GM06990 (cell line): ENCODE measurements around the gene FNIP2.
"Not testable (repeated sequence)": the region's sequence is repeated elsewhere in the genome, so short reads cannot be mapped to it uniquely, and the experiment has no call there.

Experiments used
- DNase-seq: peaks from one replicate; pipeline ENCODE4 v3.0.0-alpha.2; 2011; ENCODE audit not compliant: insufficient read length; ENCODE audit errors: extremely low read depth
- H3K27me3 ChIP-seq: replicated peaks from 2 replicates; pipeline ENCODE4 v1.6.0; 2011; ENCODE audit warnings: low read length; ENCODE audit not compliant: control insufficient read depth, insufficient read depth
- H3K36me3 ChIP-seq: 2 replicates; pipeline ENCODE4 v1.5.1; 2011; ENCODE audit warnings: low read length; ENCODE audit not compliant: control insufficient read depth, insufficient read depth
- H3K4me3 ChIP-seq: replicated peaks from 2 replicates; pipeline ENCODE4 v1.5.1; 2011; ENCODE audit warnings: low read depth, mild to moderate bottlenecking, control low read depth, low read length
- TF ChIP-seq, protein P1 (sequence below): IDR thresholded peaks from 2 replicates; pipeline ENCODE4 v1.5.1; 2011; ENCODE audit warnings: low read length, control low read depth, mild to moderate bottlenecking, inconsistent platforms; ENCODE audit not compliant: insufficient read depth, poor library complexity, severe bottlenecking

Gene FNIP2

GRCh38 chr4:158891256-158891655 is 122.4 kb downstream of the FNIP2 start:
- Histone ChIP-seq H3K36me3 (no peaks in the 10 kb centered on the region), H3K4me3 (no peak overlapping the region), H3K27me3 (no peaks in the 10 kb centered on the region)
- TF ChIP-seq, protein P1, sequence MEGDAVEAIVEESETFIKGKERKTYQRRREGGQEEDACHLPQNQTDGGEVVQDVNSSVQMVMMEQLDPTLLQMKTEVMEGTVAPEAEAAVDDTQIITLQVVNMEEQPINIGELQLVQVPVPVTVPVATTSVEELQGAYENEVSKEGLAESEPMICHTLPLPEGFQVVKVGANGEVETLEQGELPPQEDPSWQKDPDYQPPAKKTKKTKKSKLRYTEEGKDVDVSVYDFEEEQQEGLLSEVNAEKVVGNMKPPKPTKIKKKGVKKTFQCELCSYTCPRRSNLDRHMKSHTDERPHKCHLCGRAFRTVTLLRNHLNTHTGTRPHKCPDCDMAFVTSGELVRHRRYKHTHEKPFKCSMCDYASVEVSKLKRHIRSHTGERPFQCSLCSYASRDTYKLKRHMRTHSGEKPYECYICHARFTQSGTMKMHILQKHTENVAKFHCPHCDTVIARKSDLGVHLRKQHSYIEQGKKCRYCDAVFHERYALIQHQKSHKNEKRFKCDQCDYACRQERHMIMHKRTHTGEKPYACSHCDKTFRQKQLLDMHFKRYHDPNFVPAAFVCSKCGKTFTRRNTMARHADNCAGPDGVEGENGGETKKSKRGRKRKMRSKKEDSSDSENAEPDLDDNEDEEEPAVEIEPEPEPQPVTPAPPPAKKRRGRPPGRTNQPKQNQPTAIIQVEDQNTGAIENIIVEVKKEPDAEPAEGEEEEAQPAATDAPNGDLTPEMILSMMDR = no peak
- no peak for DNase-seq

DNA sequence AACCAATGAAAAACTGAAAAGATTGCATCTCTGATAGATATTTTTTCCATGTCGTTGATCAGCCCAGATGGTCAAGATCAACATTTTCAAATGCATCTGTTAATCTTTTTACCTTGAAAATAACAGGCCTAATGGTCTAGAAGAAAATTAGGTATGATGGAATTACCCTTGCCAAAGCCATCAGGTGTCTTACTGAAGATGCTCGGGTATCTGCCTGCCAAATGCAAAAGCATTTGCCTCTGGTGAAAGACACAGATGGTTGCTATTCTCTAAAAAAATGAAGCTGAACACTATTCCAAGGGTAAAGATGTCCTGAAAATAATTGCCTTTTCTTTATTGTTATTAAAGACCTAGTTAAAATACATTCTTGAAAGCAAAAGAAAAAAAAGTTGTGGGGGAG is 126.0 kb downstream of the FNIP2 start:
- H3K27me3 ChIP-seq = no peaks in the 10 kb centered on the region
- H3K36me3 ChIP-seq = no peaks in the 10 kb centered on the region
- DNase-seq = no peak
- H3K4me3 ChIP-seq = no peak overlapping the region
- TF ChIP-seq, protein P1 = no peak

DNA sequence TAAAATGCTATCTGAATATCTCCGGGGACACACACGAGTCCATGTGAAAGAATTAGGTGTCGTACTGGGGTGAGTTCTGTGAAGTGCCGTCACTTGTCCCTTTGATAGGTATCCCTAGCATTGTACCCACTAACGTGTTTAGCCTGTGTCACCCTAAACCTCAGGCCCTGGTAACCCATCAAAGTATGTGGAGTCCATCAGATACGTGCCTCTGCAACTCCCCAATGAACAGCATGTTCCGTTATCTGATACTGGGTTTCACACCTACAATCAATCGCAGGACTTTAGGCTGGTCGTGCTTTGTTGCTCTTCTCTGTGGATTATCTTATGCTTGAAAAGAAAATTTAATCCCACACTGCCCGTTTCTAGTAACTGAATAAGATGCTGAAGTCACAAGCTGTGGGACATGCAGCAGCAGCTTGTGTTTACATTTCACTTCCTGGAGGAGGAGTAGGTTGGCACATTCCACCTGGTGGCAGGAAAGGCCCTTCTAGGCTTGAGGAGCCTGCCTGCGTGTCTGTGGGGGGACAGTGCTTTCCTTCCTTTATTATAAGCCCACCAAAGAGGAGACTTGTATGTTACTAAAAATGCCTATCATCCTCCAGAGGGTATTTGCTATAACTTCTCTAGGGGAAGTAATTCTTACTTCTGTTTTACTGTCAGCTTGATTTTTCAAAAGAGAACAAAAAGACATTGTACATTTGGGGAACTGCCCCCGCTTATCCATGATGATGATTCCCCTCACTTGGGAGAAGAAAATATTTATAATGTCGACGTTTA is 127.2 kb downstream of the FNIP2 start:
- TF ChIP-seq, protein P1 = peak; percentile 6
- H3K27me3 ChIP-seq = no peaks in the 10 kb centered on the region
- no peak for DNase-seq
- no peak overlapping the region for H3K4me3 ChIP-seq
- no peaks in the 10 kb centered on the region for H3K36me3 ChIP-seq

DNA sequence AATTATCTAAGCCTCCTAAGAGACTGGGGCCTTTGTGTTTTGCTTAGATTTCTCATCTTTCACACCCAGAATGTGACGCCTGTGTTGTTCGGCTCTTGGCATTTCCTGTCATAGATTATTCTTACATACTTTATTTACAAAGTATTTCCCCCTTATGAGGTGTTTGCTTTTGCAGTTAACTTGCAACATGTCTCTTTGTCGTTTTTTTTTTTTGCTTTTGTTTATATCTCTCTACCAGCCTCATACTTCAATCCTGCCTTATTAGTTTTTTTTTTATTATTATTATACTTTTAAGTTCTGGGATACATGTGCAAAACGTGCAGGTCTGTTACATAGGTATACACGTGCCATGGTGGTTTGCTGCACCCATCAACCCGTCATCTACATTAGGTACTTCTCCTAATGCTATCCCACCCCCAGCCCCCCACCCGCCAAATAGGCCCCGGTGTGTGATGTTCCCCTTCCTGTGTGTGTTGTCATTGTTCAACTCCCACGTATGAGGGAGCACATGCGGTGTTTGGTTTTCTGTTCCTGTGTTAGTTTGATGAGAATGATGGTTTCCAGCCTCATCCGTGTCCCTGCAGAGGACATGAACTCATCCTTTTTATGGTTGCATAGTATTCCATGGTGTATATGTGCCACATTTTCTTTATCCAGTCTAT is 127.9 kb downstream of the FNIP2 start:
- not testable (repeated sequence) for H3K36me3 ChIP-seq, H3K27me3 ChIP-seq, H3K4me3 ChIP-seq, DNase-seq

GRCh38 chr4:158900408-158900807 is 131.6 kb downstream of the FNIP2 start:
- not testable (repeated sequence) for DNase-seq, H3K4me3 ChIP-seq, H3K27me3 ChIP-seq, H3K36me3 ChIP-seq

DNA sequence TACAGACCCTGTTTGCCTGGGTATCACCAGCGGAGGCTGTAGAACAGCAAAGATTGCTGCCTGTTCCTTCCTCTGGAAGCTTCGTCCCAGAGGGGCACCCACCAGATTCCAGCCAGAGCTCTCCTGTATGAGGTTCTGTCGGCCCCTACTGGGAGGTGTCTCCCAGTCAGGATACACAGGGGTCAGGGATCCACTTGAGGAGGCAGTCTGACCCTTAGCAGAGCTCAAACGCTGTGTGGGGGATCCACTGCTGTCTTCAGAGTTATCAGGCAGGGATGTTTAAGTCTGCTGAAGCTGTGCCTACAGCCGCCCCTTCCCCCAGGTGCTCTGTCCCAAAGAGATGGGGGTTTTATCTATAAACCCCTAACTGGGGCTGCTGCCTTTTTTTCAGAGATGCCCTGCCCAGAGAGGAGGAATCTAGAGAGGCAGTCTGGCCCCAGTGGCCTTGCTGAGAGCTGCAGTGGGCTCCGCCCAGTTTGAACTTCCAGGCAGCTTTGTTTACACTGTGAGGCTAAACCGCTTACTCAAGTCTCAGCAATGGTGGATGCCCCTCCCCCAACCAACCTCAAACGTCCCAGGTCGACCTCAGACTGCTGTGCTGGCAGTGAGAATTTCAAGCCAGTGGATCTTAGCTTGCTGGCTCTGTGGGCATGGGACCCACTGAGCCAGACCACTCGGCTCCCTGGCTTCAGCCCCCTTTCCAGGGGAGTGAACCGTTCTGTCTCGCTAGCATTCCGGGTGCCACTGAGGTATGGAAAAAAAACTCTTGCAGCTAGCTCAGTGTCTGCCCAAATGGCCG is 133.7 kb downstream of the FNIP2 start:
- H3K4me3 ChIP-seq, H3K36me3 ChIP-seq, DNase-seq, H3K27me3 ChIP-seq: not testable (repeated sequence)

GRCh38 chr4:158903079-158903456 is 134.2 kb downstream of the FNIP2 start:
- H3K36me3 ChIP-seq = no peaks in the 10 kb centered on the region
- DNase-seq = no peak
- no peaks in the 10 kb centered on the region for H3K27me3 ChIP-seq
- H3K4me3 ChIP-seq = no peak overlapping the region
- TF ChIP-seq, protein P1 = no peak
